Ishikawa (cell line): ENCODE measurements around the gene PTPN1.

ENCODE experiments used
- CEBPB ChIP-seq: IDR thresholded peaks from 2 replicates; pipeline ENCODE4 v1.6.1; 2012
- CREB1 ChIP-seq: IDR thresholded peaks from 2 replicates; pipeline ENCODE4 v1.6.1; 2012; ENCODE audit warnings: low read depth
- EGR1 ChIP-seq: IDR thresholded peaks from 2 replicates; pipeline ENCODE4 v1.6.1; 2012
- EP300 ChIP-seq: IDR thresholded peaks from 2 replicates; pipeline ENCODE4 v1.6.1; 2012; ENCODE audit warnings: borderline replicate concordance
- FOXM1 ChIP-seq: IDR thresholded peaks from 2 replicates; pipeline ENCODE4 v1.6.1; 2012; ENCODE audit warnings: low read depth, borderline replicate concordance
- NFIC ChIP-seq: IDR thresholded peaks from 2 replicates; pipeline ENCODE4 v1.6.1; 2012
- RAD21 ChIP-seq: IDR thresholded peaks from 2 replicates; pipeline ENCODE4 v1.6.1; 2012; ENCODE audit warnings: low read depth
- TAF1 ChIP-seq: IDR thresholded peaks from 2 replicates; pipeline ENCODE4 v1.6.1; 2012; ENCODE audit warnings: low read depth, mild to moderate bottlenecking
- TCF12 ChIP-seq: IDR thresholded peaks from 2 replicates; pipeline ENCODE4 v1.6.1; 2012; ENCODE audit warnings: low read depth
- TEAD4 ChIP-seq: IDR thresholded peaks from 2 replicates; pipeline ENCODE4 v1.6.1; 2012
- YY1 ChIP-seq: IDR thresholded peaks from 2 replicates; pipeline ENCODE4 v1.6.1; 2012; ENCODE audit warnings: low read depth
- ZBTB7A ChIP-seq: IDR thresholded peaks from 2 replicates; pipeline ENCODE4 v1.6.1; 2012; ENCODE audit warnings: low read depth
- TF ChIP-seq, protein P1 (sequence below): IDR thresholded peaks from 2 replicates; pipeline ENCODE4 v1.6.1; 2012
- TF ChIP-seq, protein P2 (sequence below): IDR thresholded peaks from 2 replicates; pipeline ENCODE4 v1.6.1; 2012
- TF ChIP-seq, protein P3 (sequence below): IDR thresholded peaks from 2 replicates; pipeline ENCODE4 v1.6.1; 2012; ENCODE audit warnings: low read depth, mild to moderate bottlenecking

PTPN1 gene

DNA sequence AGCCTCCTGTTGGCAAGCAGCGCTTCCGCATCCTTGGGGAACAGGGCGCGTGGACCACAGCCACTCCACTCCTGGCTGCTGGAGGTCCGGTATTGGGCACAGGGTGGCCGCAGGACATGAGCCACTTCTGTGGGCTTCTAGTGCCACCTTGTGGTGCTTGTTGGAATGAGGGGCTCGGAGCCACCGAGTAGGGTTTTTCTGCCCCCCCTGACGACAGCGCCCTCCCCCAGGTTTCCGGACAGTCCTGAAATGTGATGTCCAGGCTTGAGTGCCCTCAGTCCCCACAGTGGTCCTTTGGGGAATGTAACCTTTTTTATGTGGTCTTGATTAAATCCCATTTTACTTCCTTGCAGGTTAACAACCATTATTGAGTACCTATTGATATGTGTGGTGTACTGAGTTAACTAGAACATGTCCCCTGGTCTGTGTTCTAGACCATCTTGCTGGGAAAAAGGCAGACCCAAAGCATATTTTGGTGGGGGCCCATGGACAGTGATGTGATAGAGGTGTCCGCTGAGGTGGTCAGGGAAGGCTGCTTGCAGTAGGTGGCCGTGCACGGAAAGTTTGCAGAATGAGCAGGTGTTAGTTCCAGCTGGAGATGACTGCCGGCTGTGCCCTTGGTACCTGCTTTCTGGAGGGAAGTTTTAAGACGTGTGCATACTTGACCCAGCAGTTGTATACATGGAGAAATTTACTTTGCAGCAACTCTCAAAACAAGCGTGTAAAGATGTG, 70.0 kb downstream of the PTPN1 start:
- TF ChIP-seq EP300 (no peak), RAD21 (peak; percentile 79), YY1 (no peak), TEAD4 (no peak)

DNA sequence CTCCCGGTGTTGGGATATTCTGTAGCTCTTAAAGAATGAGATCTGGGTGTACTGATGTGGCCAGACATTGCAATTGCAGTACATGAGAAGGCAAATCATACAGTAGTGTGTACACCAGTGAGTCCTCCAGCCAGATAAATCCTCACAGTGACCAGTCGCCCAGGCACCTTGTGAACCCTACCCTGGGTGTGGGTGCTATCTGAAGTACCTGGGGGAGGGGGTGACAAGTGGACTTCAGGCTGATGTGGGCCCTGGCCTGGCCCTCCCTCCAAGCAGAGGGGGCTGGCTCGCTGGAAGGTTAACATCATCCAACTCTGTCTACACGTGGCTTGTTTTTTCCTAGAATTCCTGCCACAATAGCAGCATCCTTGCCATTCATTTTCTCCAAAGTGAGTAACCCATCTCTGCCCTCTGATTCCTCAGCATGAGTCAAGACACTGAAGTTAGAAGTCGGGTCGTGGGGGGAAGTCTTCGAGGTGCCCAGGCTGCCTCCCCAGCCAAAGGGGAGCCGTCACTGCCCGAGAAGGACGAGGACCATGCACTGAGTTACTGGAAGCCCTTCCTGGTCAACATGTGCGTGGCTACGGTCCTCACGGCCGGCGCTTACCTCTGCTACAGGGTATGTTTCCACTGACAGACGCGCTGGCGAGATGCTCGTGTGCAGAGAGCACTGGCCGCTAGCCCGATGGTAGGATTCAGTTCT, 70.8 kb downstream of the PTPN1 start:
- no peak for TF ChIP-seq NFIC
- TF ChIP-seq CEBPB: no peak
- TF ChIP-seq TCF12: no peak
- no peak for TF ChIP-seq ZBTB7A
- no peak for TF ChIP-seq RAD21
- no peak for TF ChIP-seq EGR1
- TF ChIP-seq TAF1: no peak
- no peak for TF ChIP-seq CREB1
- TF ChIP-seq, protein P1, sequence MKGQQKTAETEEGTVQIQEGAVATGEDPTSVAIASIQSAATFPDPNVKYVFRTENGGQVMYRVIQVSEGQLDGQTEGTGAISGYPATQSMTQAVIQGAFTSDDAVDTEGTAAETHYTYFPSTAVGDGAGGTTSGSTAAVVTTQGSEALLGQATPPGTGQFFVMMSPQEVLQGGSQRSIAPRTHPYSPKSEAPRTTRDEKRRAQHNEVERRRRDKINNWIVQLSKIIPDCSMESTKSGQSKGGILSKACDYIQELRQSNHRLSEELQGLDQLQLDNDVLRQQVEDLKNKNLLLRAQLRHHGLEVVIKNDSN: no peak
- TF ChIP-seq TEAD4: no peak
- no peak for TF ChIP-seq EP300
- TF ChIP-seq YY1: no peak
- TF ChIP-seq, protein P2, sequence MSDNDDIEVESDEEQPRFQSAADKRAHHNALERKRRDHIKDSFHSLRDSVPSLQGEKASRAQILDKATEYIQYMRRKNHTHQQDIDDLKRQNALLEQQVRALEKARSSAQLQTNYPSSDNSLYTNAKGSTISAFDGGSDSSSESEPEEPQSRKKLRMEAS: no peak
- TF ChIP-seq, protein P3, sequence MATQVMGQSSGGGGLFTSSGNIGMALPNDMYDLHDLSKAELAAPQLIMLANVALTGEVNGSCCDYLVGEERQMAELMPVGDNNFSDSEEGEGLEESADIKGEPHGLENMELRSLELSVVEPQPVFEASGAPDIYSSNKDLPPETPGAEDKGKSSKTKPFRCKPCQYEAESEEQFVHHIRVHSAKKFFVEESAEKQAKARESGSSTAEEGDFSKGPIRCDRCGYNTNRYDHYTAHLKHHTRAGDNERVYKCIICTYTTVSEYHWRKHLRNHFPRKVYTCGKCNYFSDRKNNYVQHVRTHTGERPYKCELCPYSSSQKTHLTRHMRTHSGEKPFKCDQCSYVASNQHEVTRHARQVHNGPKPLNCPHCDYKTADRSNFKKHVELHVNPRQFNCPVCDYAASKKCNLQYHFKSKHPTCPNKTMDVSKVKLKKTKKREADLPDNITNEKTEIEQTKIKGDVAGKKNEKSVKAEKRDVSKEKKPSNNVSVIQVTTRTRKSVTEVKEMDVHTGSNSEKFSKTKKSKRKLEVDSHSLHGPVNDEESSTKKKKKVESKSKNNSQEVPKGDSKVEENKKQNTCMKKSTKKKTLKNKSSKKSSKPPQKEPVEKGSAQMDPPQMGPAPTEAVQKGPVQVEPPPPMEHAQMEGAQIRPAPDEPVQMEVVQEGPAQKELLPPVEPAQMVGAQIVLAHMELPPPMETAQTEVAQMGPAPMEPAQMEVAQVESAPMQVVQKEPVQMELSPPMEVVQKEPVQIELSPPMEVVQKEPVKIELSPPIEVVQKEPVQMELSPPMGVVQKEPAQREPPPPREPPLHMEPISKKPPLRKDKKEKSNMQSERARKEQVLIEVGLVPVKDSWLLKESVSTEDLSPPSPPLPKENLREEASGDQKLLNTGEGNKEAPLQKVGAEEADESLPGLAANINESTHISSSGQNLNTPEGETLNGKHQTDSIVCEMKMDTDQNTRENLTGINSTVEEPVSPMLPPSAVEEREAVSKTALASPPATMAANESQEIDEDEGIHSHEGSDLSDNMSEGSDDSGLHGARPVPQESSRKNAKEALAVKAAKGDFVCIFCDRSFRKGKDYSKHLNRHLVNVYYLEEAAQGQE: no peak

DNA sequence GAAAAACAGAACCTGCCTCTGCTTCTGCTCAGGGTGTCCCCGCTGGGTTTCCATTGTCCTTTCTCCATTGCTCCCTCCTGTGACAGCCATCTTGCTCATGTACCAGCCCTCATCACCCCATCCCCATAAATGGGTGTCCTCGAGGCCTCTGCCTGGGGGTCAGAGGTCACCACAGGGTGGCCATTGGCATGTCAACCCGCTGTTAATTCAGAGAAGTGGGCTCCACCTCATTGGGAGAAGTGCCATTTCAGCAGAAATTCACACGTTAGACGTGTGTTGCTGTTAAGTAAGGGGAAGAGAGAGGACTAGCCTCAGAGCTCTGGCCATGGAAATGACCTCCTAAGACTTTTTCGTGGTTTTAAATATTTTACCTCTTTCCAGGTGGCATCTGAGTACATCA, 71.9 kb downstream of the PTPN1 start:
- TF ChIP-seq TAF1: no peak
- TF ChIP-seq, protein P1: no peak
- TF ChIP-seq, protein P3: no peak
- no peak for TF ChIP-seq CREB1
- TF ChIP-seq ZBTB7A: no peak
- no peak for TF ChIP-seq TEAD4
- TF ChIP-seq, protein P2: no peak
- TF ChIP-seq YY1: no peak

DNA sequence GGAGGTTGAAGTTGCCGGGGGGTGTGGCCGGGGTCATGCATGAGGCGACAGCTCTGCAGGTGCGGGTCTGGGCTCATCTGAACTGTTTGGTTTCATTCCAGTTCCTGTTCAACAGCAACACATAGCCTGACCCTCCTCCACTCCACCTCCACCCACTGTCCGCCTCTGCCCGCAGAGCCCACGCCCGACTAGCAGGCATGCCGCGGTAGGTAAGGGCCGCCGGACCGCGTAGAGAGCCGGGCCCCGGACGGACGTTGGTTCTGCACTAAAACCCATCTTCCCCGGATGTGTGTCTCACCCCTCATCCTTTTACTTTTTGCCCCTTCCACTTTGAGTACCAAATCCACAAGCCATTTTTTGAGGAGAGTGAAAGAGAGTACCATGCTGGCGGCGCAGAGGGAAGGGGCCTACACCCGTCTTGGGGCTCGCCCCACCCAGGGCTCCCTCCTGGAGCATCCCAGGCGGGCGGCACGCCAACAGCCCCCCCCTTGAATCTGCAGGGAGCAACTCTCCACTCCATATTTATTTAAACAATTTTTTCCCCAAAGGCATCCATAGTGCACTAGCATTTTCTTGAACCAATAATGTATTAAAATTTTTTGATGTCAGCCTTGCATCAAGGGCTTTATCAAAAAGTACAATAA, 72.5 kb downstream of the PTPN1 start:
- no peak for TF ChIP-seq TAF1
- TF ChIP-seq RAD21: no peak

DNA sequence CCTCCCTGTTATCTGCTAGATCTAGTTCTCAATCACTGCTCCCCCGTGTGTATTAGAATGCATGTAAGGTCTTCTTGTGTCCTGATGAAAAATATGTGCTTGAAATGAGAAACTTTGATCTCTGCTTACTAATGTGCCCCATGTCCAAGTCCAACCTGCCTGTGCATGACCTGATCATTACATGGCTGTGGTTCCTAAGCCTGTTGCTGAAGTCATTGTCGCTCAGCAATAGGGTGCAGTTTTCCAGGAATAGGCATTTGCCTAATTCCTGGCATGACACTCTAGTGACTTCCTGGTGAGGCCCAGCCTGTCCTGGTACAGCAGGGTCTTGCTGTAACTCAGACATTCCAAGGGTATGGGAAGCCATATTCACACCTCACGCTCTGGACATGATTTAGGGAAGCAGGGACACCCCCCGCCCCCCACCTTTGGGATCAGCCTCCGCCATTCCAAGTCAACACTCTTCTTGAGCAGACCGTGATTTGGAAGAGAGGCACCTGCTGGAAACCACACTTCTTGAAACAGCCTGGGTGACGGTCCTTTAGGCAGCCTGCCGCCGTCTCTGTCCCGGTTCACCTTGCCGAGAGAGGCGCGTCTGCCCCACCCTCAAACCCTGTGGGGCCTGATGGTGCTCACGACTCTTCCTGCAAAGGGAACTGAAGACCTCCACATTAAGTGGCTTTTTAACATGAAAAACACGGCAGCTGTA, 73.4 kb downstream of the PTPN1 start:
- TF ChIP-seq NFIC (no peak), FOXM1 (no peak), TEAD4 (no peak), YY1 (no peak), ZBTB7A (no peak), TCF12 (no peak), RAD21 (no peak), EP300 (no peak), EGR1 (no peak), CEBPB (no peak), CREB1 (no peak), TAF1 (no peak)
- TF ChIP-seq, protein P2: no peak
- TF ChIP-seq, protein P3: no peak
- TF ChIP-seq, protein P1: no peak
